ENCODE data around the gene CADPS2. TPM values are rescaled to one million over a fixed set of nuclear protein-coding genes. Genes with fewer than 3 reads are reported as not detected.

Gene CADPS2
- total RNA-seq, 1 donor from 2014 or later: 12.5 TPM

DNA sequence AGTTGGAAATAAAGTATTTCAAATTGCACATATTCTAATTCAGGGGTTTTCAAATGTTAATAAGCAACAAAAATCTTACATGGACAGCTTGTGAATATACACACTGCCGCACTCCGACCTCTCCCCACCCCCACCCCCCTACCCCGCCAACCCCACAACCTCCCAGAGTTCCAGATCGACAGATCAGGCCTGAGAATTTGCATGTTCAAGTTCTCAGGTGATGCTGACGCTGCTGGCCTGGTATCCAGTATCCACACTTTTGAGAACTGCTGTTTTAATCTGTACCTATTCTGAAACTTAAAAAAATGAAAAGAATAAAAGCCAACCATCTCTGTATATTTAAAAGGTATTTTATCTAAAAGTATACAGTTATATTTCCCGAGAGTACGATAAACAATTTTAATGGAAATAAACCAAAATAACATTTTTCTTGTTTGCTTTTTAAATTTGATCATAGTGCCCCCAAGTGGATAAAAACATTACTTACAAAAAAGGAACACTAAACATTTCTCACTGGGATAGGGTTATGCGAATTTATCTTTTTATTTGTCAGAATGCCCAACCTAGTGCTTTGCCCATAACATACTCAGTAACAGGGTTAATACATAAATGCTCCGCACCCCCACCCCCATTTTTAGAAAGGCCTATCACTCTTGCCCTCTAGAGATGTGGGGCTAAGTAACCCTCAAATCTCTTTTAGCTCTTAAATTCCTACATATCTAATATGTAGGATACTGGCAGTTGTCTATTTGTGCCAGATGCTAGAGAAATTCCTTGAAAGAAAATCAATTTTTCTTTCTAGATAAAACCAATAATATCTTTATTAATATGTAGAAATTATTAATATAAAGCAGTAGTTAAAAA is 353.6 kb downstream of the CADPS2 start:
- Histone ChIP-seq H3K36me3 (ENCODE audit: control insufficient read depth in 3 of 3, insufficient read depth in 3 of 3, low read length in 3 of 3) (no peaks in the 10 kb centered on the region), H3K9me3 (ENCODE audit: control insufficient read depth in 3 of 3, low read length in 3 of 3) (no peaks in the 10 kb centered on the region), H3K27ac (ENCODE audit: low read depth, low read length) (no peak overlapping the region), H3K9ac (ENCODE audit: low read depth in 1 of 3, low read length in 3 of 3) (no peak overlapping the region), H3K4me1 (ENCODE audit: control insufficient read depth in 3 of 3, insufficient read depth in 3 of 3, low read length in 3 of 3) (no peaks in the 10 kb centered on the region), H3K4me3 (ENCODE audit: low read length in 3 of 3) (no peak overlapping the region), H3K27me3 (ENCODE audit: control insufficient read depth in 3 of 3, insufficient read depth in 3 of 3, low read length in 3 of 3) (no peaks in the 10 kb centered on the region)

DNA sequence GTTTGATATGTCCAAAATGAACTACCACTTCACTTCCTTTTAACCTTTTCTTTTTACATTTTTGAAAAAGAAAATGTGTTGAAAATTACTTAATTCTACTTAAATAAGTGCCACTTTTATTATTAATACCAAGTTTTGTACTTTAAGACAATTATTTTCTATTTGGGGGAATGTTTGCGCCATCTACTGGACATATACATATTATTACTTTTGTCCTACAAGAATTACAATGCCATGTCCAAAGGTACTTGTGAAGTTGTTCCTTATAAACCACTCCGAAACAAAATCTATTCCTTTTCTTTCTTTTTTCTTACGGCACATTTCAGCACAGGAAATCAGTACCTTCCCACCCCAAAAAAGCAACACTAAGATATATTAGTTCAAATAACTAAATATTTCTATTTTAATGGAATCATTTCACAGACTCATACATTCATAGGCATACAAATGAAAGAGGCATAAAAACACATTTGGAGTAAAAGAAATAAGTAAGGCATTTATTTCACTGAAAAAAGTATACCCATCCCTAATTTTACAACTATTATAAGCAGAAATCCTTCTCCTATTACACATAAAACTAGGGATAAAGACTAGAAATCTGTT is 357.3 kb downstream of the CADPS2 start:
- Histone ChIP-seq H3K27me3 (ENCODE audit: control insufficient read depth in 3 of 3, insufficient read depth in 3 of 3, low read length in 3 of 3) (no peaks in the 10 kb centered on the region), H3K4me3 (ENCODE audit: low read length in 3 of 3) (no peak overlapping the region), H3K9ac (ENCODE audit: low read depth in 1 of 3, low read length in 3 of 3) (no peak overlapping the region), H3K4me1 (ENCODE audit: control insufficient read depth in 3 of 3, insufficient read depth in 3 of 3, low read length in 3 of 3) (no peaks in the 10 kb centered on the region), H3K27ac (ENCODE audit: low read depth, low read length) (no peak overlapping the region), H3K9me3 (ENCODE audit: control insufficient read depth in 3 of 3, low read length in 3 of 3) (no peaks in the 10 kb centered on the region), H3K36me3 (ENCODE audit: control insufficient read depth in 3 of 3, insufficient read depth in 3 of 3, low read length in 3 of 3) (no peaks in the 10 kb centered on the region)

DNA sequence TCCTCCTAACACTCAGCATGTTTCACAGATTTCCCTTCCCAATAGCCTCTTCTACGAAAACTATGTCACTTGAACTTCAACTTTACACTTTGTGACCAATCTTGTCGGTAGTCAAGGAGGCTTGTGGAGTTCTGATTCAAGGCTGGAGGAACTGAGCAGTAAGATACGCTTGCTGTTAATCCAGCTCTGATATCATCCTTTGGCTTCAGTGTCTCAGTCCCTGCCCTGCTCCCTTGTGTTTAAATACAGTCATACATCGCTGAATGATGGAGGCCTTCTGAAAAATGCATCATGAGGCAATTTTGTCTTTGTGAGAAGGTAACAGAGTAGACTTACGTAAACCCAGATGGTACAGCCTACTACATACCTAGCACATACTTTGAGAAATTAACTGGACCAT is 360.9 kb downstream of the CADPS2 start:
- no peaks in the 10 kb centered on the region for H3K9me3 ChIP-seq (ENCODE audit: control insufficient read depth in 3 of 3, low read length in 3 of 3)
- no peaks in the 10 kb centered on the region for H3K4me1 ChIP-seq (ENCODE audit: control insufficient read depth in 3 of 3, insufficient read depth in 3 of 3, low read length in 3 of 3)
- H3K27ac ChIP-seq (ENCODE audit: low read depth, low read length): no peak overlapping the region
- no peak overlapping the region for H3K9ac ChIP-seq (ENCODE audit: low read depth in 1 of 3, low read length in 3 of 3)
- H3K27me3 ChIP-seq (ENCODE audit: control insufficient read depth in 3 of 3, insufficient read depth in 3 of 3, low read length in 3 of 3): no peaks in the 10 kb centered on the region
- H3K36me3 ChIP-seq (ENCODE audit: control insufficient read depth in 3 of 3, insufficient read depth in 3 of 3, low read length in 3 of 3): no peaks in the 10 kb centered on the region
- no peak overlapping the region for H3K4me3 ChIP-seq (ENCODE audit: low read length in 3 of 3)

DNA sequence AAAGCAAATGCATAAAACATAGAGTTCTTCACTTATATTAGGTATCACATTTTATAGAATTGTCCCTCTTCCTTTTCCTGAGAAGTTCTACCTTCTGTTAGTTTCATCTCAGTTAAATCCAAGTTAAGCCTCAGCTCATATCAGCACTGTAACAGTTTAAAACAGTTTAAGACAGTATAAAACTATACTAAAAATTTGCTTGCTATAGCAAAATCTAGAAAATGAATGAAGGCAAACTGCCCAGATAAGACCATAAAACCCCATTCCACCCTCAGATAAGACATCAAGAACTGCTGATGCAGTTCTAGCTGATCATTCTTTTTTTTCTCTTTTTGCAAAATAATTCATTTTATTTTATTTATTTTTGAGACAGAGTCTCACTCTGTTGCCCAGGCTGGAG is 364.5 kb downstream of the CADPS2 start:
- no peaks in the 10 kb centered on the region for H3K36me3 ChIP-seq (ENCODE audit: control insufficient read depth in 3 of 3, insufficient read depth in 3 of 3, low read length in 3 of 3)
- no peak overlapping the region for H3K27ac ChIP-seq (ENCODE audit: low read depth, low read length)

DNA sequence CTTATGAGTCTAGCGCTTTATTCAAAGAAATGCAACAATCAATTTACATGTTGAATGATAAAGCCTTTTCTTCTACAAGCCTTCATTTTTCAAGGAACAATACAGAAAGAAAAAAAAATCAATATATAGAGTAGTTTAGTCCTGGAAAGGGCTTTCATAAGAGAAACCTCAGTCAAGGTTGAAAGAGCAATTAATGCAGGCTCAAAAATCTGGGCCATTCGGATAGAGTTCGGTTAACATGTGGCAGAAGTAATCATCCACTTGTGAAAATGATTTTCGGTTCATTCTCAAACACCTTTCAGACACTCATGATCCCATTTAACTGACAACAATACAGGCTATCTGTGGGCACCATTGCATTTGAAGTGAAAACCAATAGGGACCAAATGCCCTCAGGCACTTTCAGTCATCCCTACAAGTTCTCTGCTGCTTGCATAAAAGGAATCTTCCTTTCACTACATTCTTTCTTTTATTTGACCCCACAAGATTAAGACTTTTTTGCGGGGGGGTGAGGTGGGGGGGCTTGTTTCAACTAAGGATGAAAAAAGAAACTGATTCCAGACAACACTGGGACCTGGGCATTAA is 365.2 kb downstream of the CADPS2 start:
- no peaks in the 10 kb centered on the region for H3K4me1 ChIP-seq (ENCODE audit: control insufficient read depth in 3 of 3, insufficient read depth in 3 of 3, low read length in 3 of 3)

More for the DNA sequence above, 364.5 kb downstream of the CADPS2 start:
- Histone ChIP-seq H3K27me3 (ENCODE audit: control insufficient read depth in 3 of 3, insufficient read depth in 3 of 3, low read length in 3 of 3) (no peaks in the 10 kb centered on the region), H3K4me3 (ENCODE audit: low read length in 3 of 3) (no peak overlapping the region), H3K4me1 (ENCODE audit: control insufficient read depth in 3 of 3, insufficient read depth in 3 of 3, low read length in 3 of 3) (no peaks in the 10 kb centered on the region), H3K9me3 (ENCODE audit: control insufficient read depth in 3 of 3, low read length in 3 of 3) (no peaks in the 10 kb centered on the region), H3K9ac (ENCODE audit: low read depth in 1 of 3, low read length in 3 of 3) (no peak overlapping the region)

DNA sequence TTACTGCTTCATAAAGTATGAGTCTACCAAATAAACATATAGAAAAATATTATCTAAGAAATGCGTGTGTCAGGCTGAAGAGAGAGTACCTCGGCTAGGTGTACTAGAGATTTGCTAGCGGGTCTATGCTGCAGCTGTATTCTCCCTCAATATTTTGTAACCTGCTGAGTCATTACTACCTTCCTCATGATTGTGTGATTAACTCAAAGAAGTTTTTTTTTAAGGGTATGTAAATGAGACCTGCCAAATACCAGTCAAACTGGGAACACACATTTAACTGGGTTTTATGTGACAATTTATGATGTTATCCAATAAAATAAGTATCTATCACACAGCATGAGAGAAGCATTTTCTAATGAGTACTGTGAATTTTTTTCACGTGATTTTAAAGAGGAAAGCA is 367.8 kb downstream of the CADPS2 start:
- Histone ChIP-seq H3K4me1 (ENCODE audit: control insufficient read depth in 3 of 3, insufficient read depth in 3 of 3, low read length in 3 of 3) (no peaks in the 10 kb centered on the region), H3K9ac (ENCODE audit: low read depth in 1 of 3, low read length in 3 of 3) (no peak overlapping the region), H3K27ac (ENCODE audit: low read depth, low read length) (no peak overlapping the region), H3K36me3 (ENCODE audit: control insufficient read depth in 3 of 3, insufficient read depth in 3 of 3, low read length in 3 of 3) (no peaks in the 10 kb centered on the region), H3K27me3 (ENCODE audit: control insufficient read depth in 3 of 3, insufficient read depth in 3 of 3, low read length in 3 of 3) (no peaks in the 10 kb centered on the region), H3K4me3 (ENCODE audit: low read length in 3 of 3) (no peak overlapping the region), H3K9me3 (ENCODE audit: control insufficient read depth in 3 of 3, low read length in 3 of 3) (no peaks in the 10 kb centered on the region)

More for the DNA sequence above, 365.2 kb downstream of the CADPS2 start:
- H3K36me3 ChIP-seq (ENCODE audit: control insufficient read depth in 3 of 3, insufficient read depth in 3 of 3, low read length in 3 of 3): no peaks in the 10 kb centered on the region
- no peak overlapping the region for H3K27ac ChIP-seq (ENCODE audit: low read depth, low read length)
- no peak overlapping the region for H3K9ac ChIP-seq (ENCODE audit: low read depth in 1 of 3, low read length in 3 of 3)
- no peaks in the 10 kb centered on the region for H3K27me3 ChIP-seq (ENCODE audit: control insufficient read depth in 3 of 3, insufficient read depth in 3 of 3, low read length in 3 of 3)
- H3K9me3 ChIP-seq (ENCODE audit: control insufficient read depth in 3 of 3, low read length in 3 of 3): no peaks in the 10 kb centered on the region
- no peak overlapping the region for H3K4me3 ChIP-seq (ENCODE audit: low read length in 3 of 3)

DNA sequence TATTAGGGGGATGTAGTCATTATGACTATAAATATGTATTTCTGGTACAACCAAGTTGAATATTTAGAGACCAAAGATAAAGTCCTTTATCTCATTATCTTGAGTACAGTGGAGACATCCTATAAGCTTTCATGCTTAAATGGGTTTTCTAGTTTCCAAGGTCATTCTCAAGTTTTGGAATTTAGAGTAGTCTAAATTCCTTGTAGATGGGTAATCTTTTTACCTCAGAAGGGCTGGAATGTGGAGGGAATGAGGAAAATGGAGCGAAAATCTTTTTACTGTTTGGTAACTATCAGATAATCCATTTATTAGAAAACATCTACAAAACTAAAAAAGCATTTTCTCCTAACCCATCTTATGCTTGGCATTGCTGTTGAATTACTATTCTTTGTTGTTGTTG is 368.7 kb downstream of the CADPS2 start:
- Histone ChIP-seq H3K27me3 (ENCODE audit: control insufficient read depth in 3 of 3, insufficient read depth in 3 of 3, low read length in 3 of 3) (no peaks in the 10 kb centered on the region), H3K27ac (ENCODE audit: low read depth, low read length) (no peak overlapping the region), H3K36me3 (ENCODE audit: control insufficient read depth in 3 of 3, insufficient read depth in 3 of 3, low read length in 3 of 3) (no peaks in the 10 kb centered on the region), H3K4me3 (ENCODE audit: low read length in 3 of 3) (no peak overlapping the region), H3K4me1 (ENCODE audit: control insufficient read depth in 3 of 3, insufficient read depth in 3 of 3, low read length in 3 of 3) (no peaks in the 10 kb centered on the region), H3K9ac (ENCODE audit: low read depth in 1 of 3, low read length in 3 of 3) (no peak overlapping the region), H3K9me3 (ENCODE audit: control insufficient read depth in 3 of 3, low read length in 3 of 3) (no peaks in the 10 kb centered on the region)

DNA sequence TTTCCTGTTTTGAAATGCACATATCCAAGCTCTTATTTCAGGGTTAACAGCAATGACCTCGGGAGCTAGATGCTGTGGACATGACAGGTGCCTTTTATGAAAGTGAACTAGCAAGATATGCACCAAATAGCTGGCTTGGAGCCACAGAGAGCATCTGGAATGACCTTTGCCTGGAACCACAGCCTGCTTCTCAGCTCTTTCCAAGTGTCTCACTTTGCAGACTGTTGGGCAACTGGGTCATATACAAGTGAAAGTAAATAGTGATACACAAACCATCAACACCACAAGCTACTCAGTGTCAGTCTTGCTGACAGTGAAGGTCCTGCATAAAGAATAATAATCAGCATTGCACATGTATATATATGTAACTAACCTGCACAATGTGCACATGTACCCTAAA is 370.9 kb downstream of the CADPS2 start:
- Histone ChIP-seq H3K9ac (ENCODE audit: low read depth in 1 of 3, low read length in 3 of 3) (no peak overlapping the region), H3K36me3 (ENCODE audit: control insufficient read depth in 3 of 3, insufficient read depth in 3 of 3, low read length in 3 of 3) (no peaks in the 10 kb centered on the region), H3K27me3 (ENCODE audit: control insufficient read depth in 3 of 3, insufficient read depth in 3 of 3, low read length in 3 of 3) (no peaks in the 10 kb centered on the region), H3K4me3 (ENCODE audit: low read length in 3 of 3) (no peak overlapping the region), H3K4me1 (ENCODE audit: control insufficient read depth in 3 of 3, insufficient read depth in 3 of 3, low read length in 3 of 3) (no peaks in the 10 kb centered on the region), H3K9me3 (ENCODE audit: control insufficient read depth in 3 of 3, low read length in 3 of 3) (no peaks in the 10 kb centered on the region), H3K27ac (ENCODE audit: low read depth, low read length) (no peak overlapping the region)

DNA sequence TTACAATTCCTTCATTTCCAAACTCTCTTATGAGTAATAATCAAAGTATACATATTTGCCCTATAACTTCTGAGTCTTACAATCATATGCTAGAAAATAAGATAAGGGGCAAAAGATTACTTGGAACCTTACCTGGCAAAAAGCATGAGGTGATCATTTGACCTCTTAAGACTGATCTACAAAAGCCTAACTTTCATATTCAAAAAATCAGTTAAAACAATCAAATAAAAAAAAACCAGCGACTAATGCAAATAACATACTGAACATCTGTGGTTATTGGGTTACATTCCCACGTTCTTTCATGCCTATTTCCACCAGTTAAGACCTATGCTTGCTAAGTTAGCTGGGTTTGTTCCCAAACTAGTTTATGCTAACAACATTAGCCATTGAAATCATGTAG is 375.0 kb downstream of the CADPS2 start:
- no peaks in the 10 kb centered on the region for H3K27me3 ChIP-seq (ENCODE audit: control insufficient read depth in 3 of 3, insufficient read depth in 3 of 3, low read length in 3 of 3)
- H3K27ac ChIP-seq (ENCODE audit: low read depth, low read length): no peak overlapping the region
- H3K9me3 ChIP-seq (ENCODE audit: control insufficient read depth in 3 of 3, low read length in 3 of 3): no peaks in the 10 kb centered on the region
- H3K36me3 ChIP-seq (ENCODE audit: control insufficient read depth in 3 of 3, insufficient read depth in 3 of 3, low read length in 3 of 3): no peaks in the 10 kb centered on the region
- no peak overlapping the region for H3K9ac ChIP-seq (ENCODE audit: low read depth in 1 of 3, low read length in 3 of 3)
- no peak overlapping the region for H3K4me3 ChIP-seq (ENCODE audit: low read length in 3 of 3)
- no peaks in the 10 kb centered on the region for H3K4me1 ChIP-seq (ENCODE audit: control insufficient read depth in 3 of 3, insufficient read depth in 3 of 3, low read length in 3 of 3)

DNA sequence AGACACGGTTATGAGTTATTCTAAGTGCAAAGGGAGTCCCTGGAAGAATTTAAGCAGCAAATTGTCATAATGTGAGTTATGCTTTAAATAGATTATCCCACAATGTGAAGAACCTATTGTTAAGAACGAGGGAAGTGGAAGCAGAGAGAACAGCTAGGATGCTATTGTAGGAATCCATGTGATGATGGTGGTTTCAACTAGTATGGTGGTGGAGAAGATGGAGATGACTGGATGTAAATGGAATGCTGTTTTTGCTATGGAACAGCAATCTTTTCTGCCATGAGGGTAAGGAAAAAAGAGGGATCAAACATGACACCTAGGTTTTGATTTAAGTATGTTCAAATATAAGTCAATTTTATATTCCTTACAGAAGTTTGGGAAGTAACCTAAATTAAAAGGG is 378.7 kb downstream of the CADPS2 start:
- no peak overlapping the region for H3K27ac ChIP-seq (ENCODE audit: low read depth, low read length)
- no peaks in the 10 kb centered on the region for H3K27me3 ChIP-seq (ENCODE audit: control insufficient read depth in 3 of 3, insufficient read depth in 3 of 3, low read length in 3 of 3)
- no peaks in the 10 kb centered on the region for H3K9me3 ChIP-seq (ENCODE audit: control insufficient read depth in 3 of 3, low read length in 3 of 3)
- H3K4me1 ChIP-seq (ENCODE audit: control insufficient read depth in 3 of 3, insufficient read depth in 3 of 3, low read length in 3 of 3): no peaks in the 10 kb centered on the region
- no peak overlapping the region for H3K9ac ChIP-seq (ENCODE audit: low read depth in 1 of 3, low read length in 3 of 3)
- H3K4me3 ChIP-seq (ENCODE audit: low read length in 3 of 3): no peak overlapping the region
- no peaks in the 10 kb centered on the region for H3K36me3 ChIP-seq (ENCODE audit: control insufficient read depth in 3 of 3, insufficient read depth in 3 of 3, low read length in 3 of 3)

Data from skeletal muscle tissue (tissue), 4 donors.